NCI-H226 (cell line): ENCODE results near the gene OPRD1.
A peak's percentile ranks its signal among the peaks of the same experiment; 100 is the strongest.

ENCODE experiments used
- DNase-seq: peaks from one replicate; pipeline ENCODE4 v3.0.0-alpha.2; 2015

Gene OPRD1

DNA sequence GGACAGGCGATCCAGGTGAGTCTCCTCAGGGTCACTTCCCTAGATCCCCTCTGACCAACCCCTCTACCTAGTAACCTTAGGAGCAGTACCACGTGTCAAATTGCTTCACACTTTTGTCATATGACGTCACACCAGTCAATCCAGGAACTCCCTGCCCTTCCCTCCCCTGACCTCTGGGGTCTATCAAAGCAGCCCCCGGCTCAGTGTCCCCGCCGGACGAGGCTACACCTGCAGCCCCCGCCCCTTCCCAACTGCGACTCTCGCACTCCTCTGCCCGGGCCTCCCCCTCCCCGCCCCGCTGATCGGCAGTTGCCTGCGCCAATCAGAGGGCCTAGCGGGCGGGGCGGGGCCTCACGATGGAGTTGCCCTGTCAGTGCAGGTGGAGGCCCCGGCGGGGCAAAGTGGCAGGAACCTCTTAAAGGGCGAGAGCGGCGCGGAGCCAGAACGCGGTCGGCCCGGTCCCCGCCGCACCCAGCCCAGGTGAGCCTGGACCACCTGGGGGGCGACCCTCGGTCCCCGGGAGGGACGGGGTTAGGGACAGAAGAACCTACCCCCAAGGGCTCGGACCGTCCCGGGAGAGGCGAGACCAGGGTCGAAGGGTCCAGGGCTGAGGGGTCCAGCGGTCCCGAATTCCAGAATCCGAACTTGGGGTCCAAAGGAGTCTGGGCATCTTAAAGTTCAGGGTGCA is 74.9 kb downstream of the OPRD1 start:
- peak; percentile 85 for DNase-seq

DNA sequence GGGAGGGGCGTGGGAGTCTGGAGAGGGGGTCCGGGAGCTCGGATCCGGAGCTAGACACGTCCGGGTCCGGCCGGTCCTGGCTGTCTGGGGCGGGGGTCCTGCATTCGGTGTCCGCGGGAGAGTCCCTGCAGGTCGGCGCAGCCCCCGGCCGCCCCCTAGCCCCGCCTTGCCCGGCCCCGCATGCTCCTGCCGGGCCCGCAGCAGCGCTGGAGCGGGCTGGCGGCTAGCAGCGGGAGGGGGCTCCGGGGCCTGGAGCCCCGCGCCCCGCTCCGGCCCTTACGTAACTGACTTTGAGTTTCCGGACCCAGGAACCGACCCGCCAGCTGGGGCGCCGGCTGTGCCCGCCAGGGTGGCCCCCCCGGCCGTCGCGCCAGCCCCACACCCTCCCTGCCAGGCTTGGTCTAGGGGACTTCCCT is 75.5 kb downstream of the OPRD1 start:
- DNase-seq = no peak

- DNase-seq = no peak
Measured at GRCh38 chr1:28887835-28888682, 76.1 kb downstream of the OPRD1 start.

DNA sequence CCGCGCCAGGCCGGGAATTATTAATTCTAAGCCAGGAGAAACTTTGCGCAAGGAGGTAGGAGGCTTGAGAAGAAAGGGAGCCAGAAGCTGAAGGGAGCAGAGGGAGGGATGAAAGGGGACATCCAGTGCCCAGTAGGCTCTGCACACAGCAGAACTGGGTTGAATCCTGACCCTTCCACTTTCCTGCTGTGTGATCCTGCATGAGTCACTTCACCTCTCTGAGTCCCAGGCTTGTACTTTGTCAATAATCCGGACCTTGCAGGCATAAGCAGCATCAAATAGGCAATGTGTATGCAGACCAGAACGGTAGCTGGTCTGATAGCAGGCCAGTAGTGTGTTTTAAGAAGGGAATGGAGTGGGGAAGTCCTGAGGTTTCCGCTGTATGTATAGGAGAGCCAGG is 76.9 kb downstream of the OPRD1 start:
- no peak for DNase-seq

- no peak for DNase-seq
Measured at GRCh38 chr1:28889357-28889756, 77.4 kb downstream of the OPRD1 start.

DNA sequence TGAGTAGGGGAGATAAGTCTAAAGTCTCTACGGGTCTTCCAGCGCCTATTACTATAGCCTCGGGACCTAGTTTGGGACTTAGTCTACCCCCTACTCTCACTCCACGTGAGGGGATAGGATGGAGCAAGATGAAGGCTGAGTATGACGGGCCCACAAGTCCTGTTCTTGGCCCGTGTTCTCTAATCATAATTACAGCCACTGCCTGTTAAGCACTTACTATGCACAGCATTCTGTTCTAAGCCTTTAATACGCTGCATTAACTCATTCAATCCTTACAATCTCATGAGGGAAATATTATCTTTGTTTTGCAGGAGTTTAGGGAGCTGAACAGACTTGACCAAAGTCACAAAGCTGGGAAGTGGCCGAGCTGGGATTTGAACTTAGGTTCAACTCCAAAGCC is 78.5 kb downstream of the OPRD1 start:
- DNase-seq = no peak

- no peak for DNase-seq
Measured at GRCh38 chr1:28890836-28891235, 78.9 kb downstream of the OPRD1 start.

GRCh38 chr1:28891256-28891655 is 79.3 kb downstream of the OPRD1 start:
- no peak for DNase-seq

DNA sequence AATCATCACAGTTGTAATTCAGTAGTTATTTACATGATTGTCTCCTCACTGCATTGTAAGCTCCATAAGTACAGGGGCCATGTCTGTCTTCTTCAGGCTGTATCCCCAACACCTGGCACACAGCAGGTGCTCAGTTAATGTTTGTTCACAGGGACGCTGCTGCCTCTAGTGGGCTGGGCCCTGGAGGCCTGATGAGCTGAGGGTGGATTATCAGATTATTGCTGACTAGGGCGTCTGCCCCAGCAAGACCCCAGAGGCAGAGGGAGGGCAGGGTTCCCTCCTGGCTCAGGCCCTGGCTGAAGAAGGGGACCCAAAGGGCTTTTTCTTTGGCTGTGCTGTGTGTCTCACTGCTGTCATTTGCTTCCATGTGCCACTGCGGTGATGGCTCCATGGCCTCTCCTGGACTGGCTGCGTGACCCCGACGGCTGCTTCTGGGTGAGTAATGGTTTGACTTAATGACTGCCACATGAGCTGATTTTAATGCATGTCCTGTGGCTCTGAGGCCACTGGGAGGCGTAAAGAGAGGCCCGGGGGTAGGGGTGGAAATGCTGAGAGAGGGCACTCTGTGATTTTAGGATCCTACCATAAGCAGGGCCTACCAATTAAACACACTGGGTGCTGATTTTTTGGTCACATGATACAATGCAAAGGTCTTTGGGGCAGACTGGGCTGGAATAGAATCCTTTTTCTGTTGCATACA is 81.6 kb downstream of the OPRD1 start:
- DNase-seq = no peak

DNA sequence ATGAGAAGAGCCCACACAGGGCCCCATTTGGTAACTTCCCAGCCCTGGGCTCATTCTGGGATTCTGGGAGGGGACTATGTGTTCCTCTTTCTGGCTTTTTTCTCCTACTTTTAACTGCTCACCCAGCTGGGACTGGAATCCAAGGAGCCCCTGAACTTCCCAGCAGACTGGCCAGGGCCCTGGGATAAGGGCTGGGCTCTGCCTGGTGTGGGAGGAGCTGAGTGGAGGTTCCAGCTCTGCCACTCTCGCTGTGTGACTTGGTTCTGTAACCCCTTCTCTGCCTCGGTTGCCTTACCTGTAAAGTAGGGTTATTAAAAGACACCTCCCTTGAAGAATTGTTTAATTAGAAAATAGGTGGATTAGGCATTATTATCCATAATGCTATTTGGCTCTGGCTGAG is 82.8 kb downstream of the OPRD1 start:
- DNase-seq = no peak

DNA sequence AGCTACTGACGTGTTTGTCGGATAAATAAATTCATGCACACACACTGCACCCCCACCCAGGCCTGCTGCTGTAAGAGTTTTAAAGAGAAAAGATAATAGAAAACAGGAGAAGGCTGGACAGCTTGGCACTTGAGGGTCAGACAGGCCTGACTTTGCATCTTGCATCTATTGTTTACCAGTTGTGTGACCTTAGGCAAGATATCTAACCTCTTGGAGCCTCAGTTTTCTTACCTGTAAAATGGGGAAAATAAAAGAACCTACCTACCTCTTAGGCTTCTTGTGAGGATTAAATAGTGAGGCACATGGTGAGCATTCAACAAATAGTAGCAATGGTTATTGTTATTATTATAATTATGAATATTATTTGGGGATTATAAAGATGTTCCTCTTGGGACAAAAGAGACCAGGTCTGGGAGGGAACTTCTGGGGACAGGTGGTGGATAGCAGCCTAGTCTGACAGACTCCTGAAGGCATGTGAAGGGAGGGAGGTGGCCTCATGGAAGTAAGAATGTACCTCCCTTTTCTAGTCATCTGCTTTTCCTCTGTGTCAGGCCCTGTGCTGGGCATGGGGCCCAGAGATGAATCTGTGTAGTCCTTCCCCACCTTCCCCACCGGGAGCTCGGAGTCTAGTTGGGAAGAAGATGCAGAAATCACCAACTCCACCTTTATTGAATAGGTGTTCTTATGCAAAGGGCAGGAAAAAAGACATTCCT is 84.1 kb downstream of the OPRD1 start:
- peak; percentile 22 for DNase-seq

DNA sequence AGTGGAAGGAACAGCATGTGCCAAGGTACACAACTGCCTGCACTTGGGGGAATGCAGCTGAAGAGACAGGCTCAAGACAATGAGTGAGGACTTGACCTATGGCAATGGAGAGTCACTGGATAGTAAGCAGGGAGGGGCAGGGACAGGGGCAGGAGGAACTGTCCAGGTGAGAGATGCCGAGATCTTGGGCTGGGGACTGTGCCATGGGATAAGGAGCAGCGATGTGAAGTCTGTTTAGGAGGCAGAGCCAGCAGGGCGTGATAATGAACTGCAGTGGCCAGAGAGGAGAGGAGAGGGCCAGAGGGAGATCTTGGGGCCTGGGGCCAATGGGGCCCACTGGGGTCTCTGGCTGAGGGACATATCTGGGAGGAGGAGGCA is 84.6 kb downstream of the OPRD1 start:
- DNase-seq = no peak

DNA sequence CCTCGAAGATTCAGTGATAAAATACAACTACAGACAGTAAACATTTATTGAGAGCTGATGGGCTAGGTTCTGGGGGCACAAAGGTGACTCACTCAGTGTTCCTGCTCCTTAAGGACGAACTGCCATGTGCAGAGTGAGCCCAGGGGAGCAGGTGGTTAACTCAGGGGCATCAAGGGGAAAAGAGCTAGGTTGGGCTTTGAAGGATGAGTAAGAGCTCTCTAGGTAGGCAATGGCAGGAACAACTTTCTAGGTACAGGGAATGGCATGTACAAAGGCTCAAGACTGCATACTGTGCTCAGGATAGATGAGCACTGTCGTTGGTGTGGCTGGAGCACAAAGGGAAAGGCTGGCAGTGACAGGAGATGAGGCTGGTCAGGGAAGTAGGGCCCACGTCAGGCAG is 85.8 kb downstream of the OPRD1 start:
- DNase-seq = no peak

DNA sequence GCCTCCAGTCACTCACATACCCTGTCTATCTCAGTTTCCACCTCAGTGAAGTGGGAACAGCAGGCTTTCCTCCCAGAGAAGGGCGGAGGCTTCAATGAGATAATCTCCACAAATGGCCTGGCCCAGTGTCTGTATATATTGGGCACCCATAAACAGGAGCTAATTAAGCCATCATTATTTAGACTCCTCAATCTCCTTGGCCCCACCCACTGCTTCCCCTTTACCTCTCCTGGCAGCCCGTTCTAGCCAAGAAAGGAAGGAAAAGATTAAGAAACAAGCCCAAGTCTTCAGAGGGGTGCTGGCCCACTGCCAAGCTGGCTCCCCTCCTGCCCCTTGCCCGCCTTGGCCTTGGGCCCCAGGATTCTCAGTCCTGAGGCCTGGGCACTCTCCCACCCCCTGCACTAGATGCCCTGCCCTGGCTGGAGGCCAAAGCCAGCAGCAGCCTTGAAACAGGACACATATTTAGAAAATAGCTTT is 86.5 kb downstream of the OPRD1 start:
- DNase-seq = no peak

GRCh38 chr1:28899267-28899666 is 87.3 kb downstream of the OPRD1 start:
- DNase-seq = no peak

GRCh38 chr1:28900562-28900961 is 88.6 kb downstream of the OPRD1 start:
- no peak for DNase-seq

- no peak for DNase-seq
Measured at GRCh38 chr1:28902738-28903137, 90.8 kb downstream of the OPRD1 start.

GRCh38 chr1:28905921-28906666 is 94.1 kb downstream of the OPRD1 start:
- no peak for DNase-seq

DNA sequence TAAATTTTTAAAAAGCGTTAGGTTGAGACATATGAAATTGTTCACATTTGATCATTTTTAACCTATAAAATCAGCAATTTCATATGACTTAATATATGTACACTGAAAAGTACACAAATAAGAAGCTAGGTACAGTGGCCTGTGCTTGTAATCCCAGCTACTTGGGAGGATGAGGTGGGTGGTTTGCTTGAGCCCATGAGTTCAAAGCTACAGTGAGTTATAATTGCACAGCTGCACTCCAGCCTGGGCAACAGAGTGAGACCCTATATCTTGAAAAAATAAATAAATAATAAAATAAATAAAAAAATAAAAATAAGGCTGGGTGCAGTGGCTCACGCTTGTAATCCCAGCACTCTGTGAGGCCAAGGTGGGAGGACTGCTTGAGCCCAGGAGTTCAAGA is 97.2 kb downstream of the OPRD1 start:
- no peak for DNase-seq

DNA sequence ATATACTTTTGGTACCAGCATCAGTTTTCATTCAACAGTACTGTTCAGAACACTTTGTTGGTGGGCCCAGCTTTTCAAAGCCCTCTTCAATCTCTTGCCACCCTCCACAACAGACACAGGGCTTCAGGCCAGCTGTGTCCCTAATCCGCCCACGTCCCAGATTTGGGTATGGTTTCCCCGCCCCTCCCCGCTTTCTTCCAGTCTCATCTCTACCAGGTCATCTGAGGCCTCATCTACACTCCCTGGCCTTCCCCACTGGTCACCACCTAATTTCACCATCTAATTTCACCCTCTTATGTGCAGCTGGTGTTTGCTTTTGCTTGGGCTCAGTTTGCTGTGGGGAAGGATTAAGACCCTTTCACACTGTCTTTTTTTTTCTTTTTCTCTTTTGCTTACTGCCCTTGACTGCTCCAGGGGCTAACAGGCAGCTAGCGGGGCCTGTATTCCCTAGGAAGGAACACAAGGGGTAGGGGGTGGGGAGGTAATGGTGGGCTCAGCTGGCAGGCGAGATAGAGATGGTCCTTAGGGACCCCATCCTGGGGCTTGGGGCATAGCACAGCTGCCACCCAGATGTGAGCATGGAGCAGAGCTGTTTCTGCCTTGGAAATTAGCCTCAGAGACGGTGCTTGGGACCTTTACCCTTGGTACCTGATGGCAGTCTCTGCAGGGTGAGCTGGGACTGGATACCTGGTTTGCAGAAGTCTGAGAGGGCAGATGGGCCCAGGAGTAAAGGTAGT is 98.6 kb downstream of the OPRD1 start:
- DNase-seq = no peak

DNA sequence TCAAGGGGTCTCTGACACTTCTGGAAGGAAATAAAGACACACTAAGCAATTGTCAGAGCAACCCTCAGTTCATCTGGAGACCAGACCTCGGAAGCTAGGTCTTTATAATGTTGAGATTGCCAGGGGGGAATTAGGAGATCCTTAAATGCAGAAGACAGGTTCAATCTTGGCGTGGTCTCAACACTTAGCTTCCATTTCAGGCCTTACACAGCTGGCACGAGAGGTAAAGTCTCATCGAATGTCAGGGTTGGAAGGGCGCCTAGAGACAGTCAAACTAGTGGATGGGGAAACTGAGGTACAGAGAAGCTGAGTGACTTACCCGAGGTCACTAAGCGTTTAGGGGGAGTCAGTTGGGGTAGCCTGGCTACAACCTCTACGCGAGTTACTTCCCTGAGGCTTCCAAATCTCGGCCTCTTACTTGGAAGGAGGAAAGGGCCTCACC is 101.8 kb downstream of the OPRD1 start:
- DNase-seq = no peak
